IgD-negative memory B cell (primary cell): ENCODE measurements around the gene EDEM1. TPM values are rescaled to one million over a fixed set of nuclear protein-coding genes. Genes with fewer than 3 reads are reported as not detected.

Experiments used
- polyA plus RNA-seq: library from polyadenylated mRNA; unstranded; fragments of 300-500 nt; fragmentation: Illumina TruSeq; gene quantifications from one replicate; pipeline ENCODE4 v1.2.3, GENCODE V29; 2021

The EDEM1 gene
- polyA plus RNA-seq, 1 donor from 2014 or later, result 58.4 TPM

Other genes with a start within 250 kb of the EDEM1 start
- gene BHLHE40, start 208.3 kb upstream of the EDEM1 start, polyA plus RNA-seq, result 11.1 TPM
- gene ARL8B, start 65.4 kb upstream of the EDEM1 start, polyA plus RNA-seq, result 43.4 TPM